ENCODE results near the gene ARHGAP42. TPM values are rescaled to one million over a fixed set of nuclear protein-coding genes. Genes with fewer than 3 reads are reported as not detected.

ARHGAP42 gene
- total and polyA plus RNA-seq, 2 of the 4 experiments (the other 2 are of a cell fraction): 2.9 to 7.3 TPM

DNA sequence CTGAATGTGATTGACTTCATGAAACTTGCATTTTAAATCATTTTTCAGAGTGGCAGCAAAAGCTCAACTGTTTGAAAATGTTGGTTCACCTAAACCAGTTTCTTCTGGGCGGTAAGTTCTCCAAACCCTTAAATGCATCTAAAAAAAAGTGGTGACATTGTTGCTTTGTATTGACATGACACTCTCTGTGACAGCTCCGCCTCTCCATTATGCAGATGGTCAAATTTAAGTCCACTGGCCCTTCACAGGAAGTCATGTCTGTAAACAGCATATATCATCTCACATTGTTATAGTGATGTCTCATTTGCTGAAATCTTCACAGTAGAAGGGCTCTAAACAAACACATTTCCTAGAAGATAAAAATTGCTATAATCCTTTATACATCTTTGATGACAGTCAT is 291.9 kb downstream of the ARHGAP42 start:
- no peak overlapping the region for H3K56ac ChIP-seq (ENCODE audit: extremely low read depth, insufficient read depth, low read length)
- no peak overlapping the region for H3K18ac ChIP-seq (ENCODE audit: low read depth, low read length)
- no peak overlapping the region for H4K5ac ChIP-seq (ENCODE audit: low read depth, low read length)
- no peak overlapping the region for H4K91ac ChIP-seq (ENCODE audit: insufficient read depth, low read depth, low read length)
- no peak overlapping the region for H2AK5ac ChIP-seq (ENCODE audit: low read depth, low read length)
- H3K4ac ChIP-seq (ENCODE audit: low read depth, low read length): no peak overlapping the region
- H2BK15ac ChIP-seq (ENCODE audit: low read depth, low read length): no peak overlapping the region
- no peak overlapping the region for H3K23ac ChIP-seq (ENCODE audit: low read depth, low read length)
- no peak overlapping the region for H2AK9ac ChIP-seq (replicated peaks; ENCODE audit: low read depth, low read length, poor library complexity)
- ChIA-PET POLR2A (ENCODE audit: unreplicated experiment) (no interaction called here), CTCF (no interaction called here)
- in situ Hi-C loops (cut with MboI; ENCODE audit: low sequenced_read_pairs): no loop called here
- no peak overlapping the region for H3K9ac ChIP-seq (ENCODE audit: low read depth, low read length)
- dilution Hi-C loops (cut with HindIII; ENCODE audit: low sequenced_read_pairs, unreplicated experiment): no loop called here
- no peaks in the 10 kb centered on the region for H3K27me3 ChIP-seq (ENCODE audit: control insufficient read depth, insufficient read depth, low read length)
- no peaks in the 10 kb centered on the region for H3K79me1 ChIP-seq (ENCODE audit: low read depth in 1 of 2, low read length in 2 of 2)
- TF ChIP-seq BHLHE40 (IDR thresholded peaks at IDR 0.05; ENCODE audit: low read depth, low read length) (no peak), FOS (IDR thresholded peaks at IDR 0.05; ENCODE audit: low read depth, low read length) (no peak), CEBPB (IDR thresholded peaks at IDR 0.05; ENCODE audit: low read depth, low read length) (no peak), MAZ (IDR thresholded peaks at IDR 0.05; ENCODE audit: borderline replicate concordance, low read depth, low read length) (no peak), RCOR1 (IDR thresholded peaks at IDR 0.05; ENCODE audit: insufficient replicate concordance, low read length) (no peak), RFX5 (IDR thresholded peaks at IDR 0.05; ENCODE audit: low read depth, low read length) (no peak), MAFK (IDR thresholded peaks at IDR 0.05; ENCODE audit: low read depth, low read length) (no peak), SMC3 (IDR thresholded peaks at IDR 0.05; ENCODE audit: low read depth, low read length) (no peak), CHD1 (IDR thresholded peaks at IDR 0.05; ENCODE audit: low read depth, low read length) (no peak), POLR2A (IDR thresholded peaks at IDR 0.05; ENCODE audit: low read depth, low read length) (no peak), RAD21 (IDR thresholded peaks at IDR 0.05; ENCODE audit: low read length) (no peak), MXI1 (IDR thresholded peaks at IDR 0.05; ENCODE audit: borderline replicate concordance, low read depth, low read length) (no peak), NFE2L2 (IDR thresholded peaks at IDR 0.05; ENCODE audit: low read depth, low read length) (no peak)
- TF ChIP-seq, protein P1, sequence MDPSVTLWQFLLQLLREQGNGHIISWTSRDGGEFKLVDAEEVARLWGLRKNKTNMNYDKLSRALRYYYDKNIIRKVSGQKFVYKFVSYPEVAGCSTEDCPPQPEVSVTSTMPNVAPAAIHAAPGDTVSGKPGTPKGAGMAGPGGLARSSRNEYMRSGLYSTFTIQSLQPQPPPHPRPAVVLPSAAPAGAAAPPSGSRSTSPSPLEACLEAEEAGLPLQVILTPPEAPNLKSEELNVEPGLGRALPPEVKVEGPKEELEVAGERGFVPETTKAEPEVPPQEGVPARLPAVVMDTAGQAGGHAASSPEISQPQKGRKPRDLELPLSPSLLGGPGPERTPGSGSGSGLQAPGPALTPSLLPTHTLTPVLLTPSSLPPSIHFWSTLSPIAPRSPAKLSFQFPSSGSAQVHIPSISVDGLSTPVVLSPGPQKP (IDR thresholded peaks at IDR 0.05; ENCODE audit: borderline replicate concordance, low read depth, low read length): no peak
- TF ChIP-seq, protein P2, sequence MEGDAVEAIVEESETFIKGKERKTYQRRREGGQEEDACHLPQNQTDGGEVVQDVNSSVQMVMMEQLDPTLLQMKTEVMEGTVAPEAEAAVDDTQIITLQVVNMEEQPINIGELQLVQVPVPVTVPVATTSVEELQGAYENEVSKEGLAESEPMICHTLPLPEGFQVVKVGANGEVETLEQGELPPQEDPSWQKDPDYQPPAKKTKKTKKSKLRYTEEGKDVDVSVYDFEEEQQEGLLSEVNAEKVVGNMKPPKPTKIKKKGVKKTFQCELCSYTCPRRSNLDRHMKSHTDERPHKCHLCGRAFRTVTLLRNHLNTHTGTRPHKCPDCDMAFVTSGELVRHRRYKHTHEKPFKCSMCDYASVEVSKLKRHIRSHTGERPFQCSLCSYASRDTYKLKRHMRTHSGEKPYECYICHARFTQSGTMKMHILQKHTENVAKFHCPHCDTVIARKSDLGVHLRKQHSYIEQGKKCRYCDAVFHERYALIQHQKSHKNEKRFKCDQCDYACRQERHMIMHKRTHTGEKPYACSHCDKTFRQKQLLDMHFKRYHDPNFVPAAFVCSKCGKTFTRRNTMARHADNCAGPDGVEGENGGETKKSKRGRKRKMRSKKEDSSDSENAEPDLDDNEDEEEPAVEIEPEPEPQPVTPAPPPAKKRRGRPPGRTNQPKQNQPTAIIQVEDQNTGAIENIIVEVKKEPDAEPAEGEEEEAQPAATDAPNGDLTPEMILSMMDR (conservative IDR thresholded peaks at IDR 0.05; ENCODE audit: low read depth, low read length): no peak
- TF ChIP-seq, protein P3, sequence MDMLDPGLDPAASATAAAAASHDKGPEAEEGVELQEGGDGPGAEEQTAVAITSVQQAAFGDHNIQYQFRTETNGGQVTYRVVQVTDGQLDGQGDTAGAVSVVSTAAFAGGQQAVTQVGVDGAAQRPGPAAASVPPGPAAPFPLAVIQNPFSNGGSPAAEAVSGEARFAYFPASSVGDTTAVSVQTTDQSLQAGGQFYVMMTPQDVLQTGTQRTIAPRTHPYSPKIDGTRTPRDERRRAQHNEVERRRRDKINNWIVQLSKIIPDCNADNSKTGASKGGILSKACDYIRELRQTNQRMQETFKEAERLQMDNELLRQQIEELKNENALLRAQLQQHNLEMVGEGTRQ (IDR thresholded peaks at IDR 0.05; ENCODE audit: low read depth, low read length): no peak
- no peak overlapping the region for H3K27ac ChIP-seq (ENCODE audit: insufficient read depth, low read length)
- H3K9me3 ChIP-seq (ENCODE audit: control insufficient read depth, insufficient read depth, low read length): no peaks in the 10 kb centered on the region
- H4K8ac ChIP-seq (ENCODE audit: low read depth in 2 of 2, low read length in 2 of 2): no peak overlapping the region
- DNase-seq (no peak), ATAC-seq (ENCODE audit: low read depth) (no peak)
- H3K36me3 ChIP-seq (ENCODE audit: control insufficient read depth, insufficient read depth, low read length): peaks cover 11% of the 10 kb centered on the region; the same call in 1 of the 2 replicates
- no peak overlapping the region for H3K4me3 ChIP-seq (ENCODE audit: insufficient read depth, low read depth, low read length)
- H2AFZ ChIP-seq (replicated peaks; ENCODE audit: low read length, poor library complexity): no peak overlapping the region
- no peak overlapping the region for H2BK120ac ChIP-seq (ENCODE audit: low read depth, low read length)
- no TSS peak for BruUV-seq (replicated peaks)
- intact Hi-C loops (cut with micrococcal nuclease): no loop called here
- H3K4me2 ChIP-seq (ENCODE audit: low read depth, low read length): no peak overlapping the region
- WGBS, 2 experiments (ENCODE audit: extremely low coverage in 2 of 2, insufficient read length in 1 of 2): no CpG with 5 or more reads among the region's 2 CpGs
- H3K4me1 ChIP-seq (ENCODE audit: control insufficient read depth, insufficient read depth, low read length): no peaks in the 10 kb centered on the region
- no peak overlapping the region for H2BK5ac ChIP-seq (ENCODE audit: low read depth, low read length, poor library complexity, severe bottlenecking)
- no peaks in the 10 kb centered on the region for H4K20me1 ChIP-seq (ENCODE audit: insufficient read depth, low read length)
- H2BK20ac ChIP-seq (ENCODE audit: low read depth, low read length): no peak overlapping the region
- no peak overlapping the region for H3K14ac ChIP-seq (replicated peaks; ENCODE audit: low read depth, low read length)
- no peaks in the 10 kb centered on the region; the same call in 1 of the 2 replicates for H3K9me1 ChIP-seq (ENCODE audit: insufficient read depth, low read length)

Data from IMR-90 (cell line).